ENCODE measurements around the gene APP.

DNA sequence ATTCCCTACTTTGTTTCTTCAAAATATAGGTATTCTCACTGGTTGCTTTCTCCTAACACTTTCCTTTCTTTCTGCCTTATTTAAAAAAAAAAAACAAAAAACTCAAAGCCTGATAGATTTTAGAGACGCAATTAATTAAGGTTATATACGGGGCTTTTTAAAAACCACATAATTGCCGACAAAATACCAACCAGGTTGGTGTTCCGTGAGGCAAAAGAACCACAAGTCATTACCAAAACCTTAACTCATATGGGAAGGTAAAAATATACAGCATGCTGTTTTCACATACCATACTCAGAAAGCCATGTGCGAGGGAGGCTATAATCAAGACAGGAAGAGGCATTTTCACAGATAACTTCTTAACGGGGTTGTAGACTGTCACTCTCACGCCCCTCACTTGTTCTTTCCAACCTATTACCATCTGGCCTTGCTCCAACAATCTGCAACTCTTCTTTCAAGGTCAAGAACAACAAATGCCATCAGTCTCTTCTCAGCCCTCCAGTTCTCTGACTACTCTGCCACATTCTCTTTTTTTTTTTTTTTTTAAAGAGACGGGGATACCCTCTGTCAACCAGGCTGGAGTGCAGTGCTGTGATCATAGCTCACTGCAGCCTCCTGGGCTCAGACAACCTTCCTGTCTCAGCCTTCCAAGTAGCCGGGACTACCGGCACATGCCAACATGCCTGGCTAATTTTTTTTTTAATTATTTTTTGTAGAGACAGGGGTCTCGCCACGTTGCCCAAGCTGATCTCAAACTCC lies 102.6 kb downstream of the APP start:
- TF ChIP-seq, protein P1, sequence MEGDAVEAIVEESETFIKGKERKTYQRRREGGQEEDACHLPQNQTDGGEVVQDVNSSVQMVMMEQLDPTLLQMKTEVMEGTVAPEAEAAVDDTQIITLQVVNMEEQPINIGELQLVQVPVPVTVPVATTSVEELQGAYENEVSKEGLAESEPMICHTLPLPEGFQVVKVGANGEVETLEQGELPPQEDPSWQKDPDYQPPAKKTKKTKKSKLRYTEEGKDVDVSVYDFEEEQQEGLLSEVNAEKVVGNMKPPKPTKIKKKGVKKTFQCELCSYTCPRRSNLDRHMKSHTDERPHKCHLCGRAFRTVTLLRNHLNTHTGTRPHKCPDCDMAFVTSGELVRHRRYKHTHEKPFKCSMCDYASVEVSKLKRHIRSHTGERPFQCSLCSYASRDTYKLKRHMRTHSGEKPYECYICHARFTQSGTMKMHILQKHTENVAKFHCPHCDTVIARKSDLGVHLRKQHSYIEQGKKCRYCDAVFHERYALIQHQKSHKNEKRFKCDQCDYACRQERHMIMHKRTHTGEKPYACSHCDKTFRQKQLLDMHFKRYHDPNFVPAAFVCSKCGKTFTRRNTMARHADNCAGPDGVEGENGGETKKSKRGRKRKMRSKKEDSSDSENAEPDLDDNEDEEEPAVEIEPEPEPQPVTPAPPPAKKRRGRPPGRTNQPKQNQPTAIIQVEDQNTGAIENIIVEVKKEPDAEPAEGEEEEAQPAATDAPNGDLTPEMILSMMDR (IDR thresholded peaks at IDR 0.05) = no peak
- TF ChIP-seq POLR2A (IDR thresholded peaks at IDR 0.05) = no peak
